GM12865 (cell line): ENCODE measurements around the gene CHRNA5.

Experiments used
- DNase-seq: peaks from one replicate; pipeline ENCODE4 v3.0.0; 2010; ENCODE audit warnings: low read depth
- H3K4me3 ChIP-seq: 2 replicates; pipeline ENCODE4 v1.5.1; 2011; ENCODE audit warnings: mild to moderate bottlenecking, low read depth, low read length, control low read depth
- TF ChIP-seq, protein P1 (sequence below): IDR thresholded peaks from 2 replicates; pipeline ENCODE4 v1.5.1; 2011; ENCODE audit warnings: low read length, control low read depth, low read depth, inconsistent platforms; ENCODE audit not compliant: insufficient read depth; ENCODE audit errors: missing control alignments

The CHRNA5 gene

DNA sequence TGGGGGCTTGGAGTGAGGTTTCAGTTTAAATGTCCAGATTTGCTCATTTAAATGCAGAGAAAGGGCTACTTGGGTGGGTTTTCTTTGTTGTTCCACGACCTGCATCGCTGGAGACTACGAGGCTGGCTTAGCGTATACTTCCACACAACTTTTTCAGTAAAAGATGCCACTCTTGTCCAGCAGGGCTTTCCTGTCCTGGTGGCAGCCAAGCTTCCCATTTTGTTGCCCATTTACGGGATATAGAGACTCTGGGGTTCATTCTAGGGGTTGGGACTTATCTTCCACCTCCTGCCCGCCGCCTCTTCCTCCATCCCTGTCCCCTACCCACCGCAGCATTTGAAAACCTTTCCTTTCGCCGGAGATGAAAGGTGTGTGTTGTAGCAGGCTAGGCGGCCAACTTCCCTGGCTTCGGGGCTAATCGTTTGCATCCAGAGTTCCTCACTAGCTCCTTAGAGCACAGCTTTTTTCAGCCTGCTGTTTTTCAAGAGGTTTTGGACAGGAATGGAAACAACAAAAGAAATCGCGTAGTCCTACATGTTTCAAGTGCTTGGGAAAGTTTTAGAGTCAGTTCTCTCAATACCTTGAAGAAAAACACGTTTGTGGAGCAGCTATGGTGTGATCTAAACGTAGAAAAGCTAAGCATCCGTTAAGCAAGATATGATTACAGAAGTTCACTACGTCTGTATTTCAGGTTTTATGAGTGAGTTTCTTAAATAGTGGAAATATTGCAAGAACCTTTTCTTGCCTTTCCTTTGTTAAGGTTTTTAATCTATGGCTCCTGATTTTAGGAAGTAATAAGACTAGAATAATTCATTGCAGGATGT lies 843 bp downstream of the CHRNA5 start:
- TF ChIP-seq, protein P1, sequence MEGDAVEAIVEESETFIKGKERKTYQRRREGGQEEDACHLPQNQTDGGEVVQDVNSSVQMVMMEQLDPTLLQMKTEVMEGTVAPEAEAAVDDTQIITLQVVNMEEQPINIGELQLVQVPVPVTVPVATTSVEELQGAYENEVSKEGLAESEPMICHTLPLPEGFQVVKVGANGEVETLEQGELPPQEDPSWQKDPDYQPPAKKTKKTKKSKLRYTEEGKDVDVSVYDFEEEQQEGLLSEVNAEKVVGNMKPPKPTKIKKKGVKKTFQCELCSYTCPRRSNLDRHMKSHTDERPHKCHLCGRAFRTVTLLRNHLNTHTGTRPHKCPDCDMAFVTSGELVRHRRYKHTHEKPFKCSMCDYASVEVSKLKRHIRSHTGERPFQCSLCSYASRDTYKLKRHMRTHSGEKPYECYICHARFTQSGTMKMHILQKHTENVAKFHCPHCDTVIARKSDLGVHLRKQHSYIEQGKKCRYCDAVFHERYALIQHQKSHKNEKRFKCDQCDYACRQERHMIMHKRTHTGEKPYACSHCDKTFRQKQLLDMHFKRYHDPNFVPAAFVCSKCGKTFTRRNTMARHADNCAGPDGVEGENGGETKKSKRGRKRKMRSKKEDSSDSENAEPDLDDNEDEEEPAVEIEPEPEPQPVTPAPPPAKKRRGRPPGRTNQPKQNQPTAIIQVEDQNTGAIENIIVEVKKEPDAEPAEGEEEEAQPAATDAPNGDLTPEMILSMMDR = peak; percentile 9
- peak; percentile 26 for DNase-seq

DNA sequence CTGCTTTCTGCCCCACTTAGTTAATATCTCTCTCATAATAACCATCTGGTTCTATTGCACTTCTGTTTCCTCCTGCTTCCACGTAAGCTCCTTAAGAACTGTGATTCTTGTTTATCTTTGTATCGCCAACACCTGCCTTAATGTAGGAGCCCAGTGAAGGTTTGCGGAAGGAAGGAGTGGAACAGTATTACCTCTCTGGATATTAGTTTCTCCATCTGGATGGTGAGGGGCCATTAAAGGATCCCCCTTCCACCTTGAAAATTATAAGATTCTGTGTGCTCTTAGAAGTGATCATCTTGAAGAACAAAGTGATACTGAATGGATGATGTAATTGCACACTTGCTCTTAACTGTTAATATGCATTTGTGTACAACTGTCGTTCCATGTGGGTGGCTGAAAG lies 2.2 kb downstream of the CHRNA5 start:
- DNase-seq = no peak
- H3K4me3 ChIP-seq = no peak overlapping the region
- TF ChIP-seq, protein P1 = no peak

More for the DNA sequence above, 843 bp downstream of the CHRNA5 start:
- H3K4me3 ChIP-seq = peak overlapping the region; percentile 73

DNA sequence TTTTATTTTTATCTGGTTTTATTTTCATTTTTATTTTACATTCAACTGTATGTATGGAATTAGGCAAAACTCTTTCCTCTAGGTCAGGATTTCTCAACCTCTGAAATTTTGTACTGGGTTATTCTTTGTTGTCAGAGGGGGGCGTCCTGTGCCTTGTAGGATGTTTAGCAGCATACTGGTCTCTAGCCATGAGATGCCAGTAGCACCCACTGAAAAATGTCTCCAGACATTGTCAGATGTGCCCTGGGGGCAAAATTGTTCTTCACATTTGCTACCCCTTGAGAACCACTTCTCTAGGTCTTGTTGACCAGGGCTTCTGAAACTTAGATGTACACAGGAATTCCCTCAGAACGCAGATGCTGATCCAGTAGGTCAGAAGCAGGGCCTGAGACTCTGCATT lies 5.4 kb downstream of the CHRNA5 start:
- DNase-seq = no peak
- no peak overlapping the region for H3K4me3 ChIP-seq
- TF ChIP-seq, protein P1 = no peak

DNA sequence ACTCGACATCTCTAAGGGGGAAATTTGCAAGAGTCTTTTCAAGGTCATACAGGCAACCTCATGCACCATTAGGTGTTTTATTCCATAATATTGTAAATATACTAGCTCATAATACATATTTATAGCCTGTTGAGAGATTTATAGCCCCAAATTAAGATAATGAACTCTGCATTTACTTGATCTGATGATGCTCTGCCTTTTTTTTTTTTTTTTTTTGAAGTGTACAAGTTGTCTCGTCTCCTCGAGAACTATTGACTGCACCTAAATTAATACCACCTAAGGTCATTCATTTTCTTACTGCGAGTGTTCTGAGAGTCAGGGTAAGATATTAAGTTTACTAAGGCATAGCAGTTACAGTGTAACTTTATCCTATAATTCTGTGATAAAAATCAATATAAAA lies 6.1 kb downstream of the CHRNA5 start:
- DNase-seq = no peak
- no peak overlapping the region for H3K4me3 ChIP-seq
- TF ChIP-seq, protein P1 = no peak

DNA sequence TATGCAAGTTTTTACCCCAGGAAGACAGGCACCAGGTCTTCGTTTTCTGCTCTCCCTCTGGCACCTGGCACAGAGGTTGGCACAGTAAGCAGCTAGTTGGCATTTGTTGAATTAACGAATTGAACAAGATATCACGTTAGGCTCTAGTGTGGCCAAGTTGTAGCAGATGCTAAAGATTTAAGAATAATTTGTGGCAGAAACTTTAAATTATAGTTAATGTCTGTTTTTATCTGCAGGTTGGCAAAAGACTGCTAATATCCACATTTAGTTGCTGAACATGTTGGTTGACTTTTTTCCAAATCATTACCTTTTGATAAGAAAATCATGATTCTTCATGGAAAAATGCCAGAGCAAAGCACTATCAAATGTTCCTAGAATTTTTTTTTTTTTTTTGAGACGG lies 8.1 kb downstream of the CHRNA5 start:
- TF ChIP-seq, protein P1 = no peak
- DNase-seq = no peak
- no peak overlapping the region for H3K4me3 ChIP-seq

DNA sequence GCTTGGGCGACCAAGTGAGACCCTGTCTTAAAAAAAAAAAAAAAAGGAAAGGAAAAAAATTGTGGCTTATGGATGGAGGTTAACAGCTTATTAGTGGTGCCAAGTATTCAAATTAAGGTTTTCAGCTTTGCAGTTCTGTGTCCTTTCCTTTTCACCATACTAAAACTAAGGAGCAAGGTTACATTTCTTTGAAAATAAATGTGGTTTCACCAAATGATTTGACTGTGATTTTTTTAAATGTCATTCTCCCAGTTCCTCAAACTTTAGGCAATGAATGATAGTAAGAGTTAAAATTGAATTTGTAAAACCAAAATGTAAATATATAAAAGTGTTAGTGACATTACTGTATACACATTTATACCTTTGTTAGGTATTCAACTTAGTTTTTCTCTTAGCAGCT lies 9.6 kb downstream of the CHRNA5 start:
- no peak for DNase-seq
- no peak overlapping the region for H3K4me3 ChIP-seq
- TF ChIP-seq, protein P1 = no peak

DNA sequence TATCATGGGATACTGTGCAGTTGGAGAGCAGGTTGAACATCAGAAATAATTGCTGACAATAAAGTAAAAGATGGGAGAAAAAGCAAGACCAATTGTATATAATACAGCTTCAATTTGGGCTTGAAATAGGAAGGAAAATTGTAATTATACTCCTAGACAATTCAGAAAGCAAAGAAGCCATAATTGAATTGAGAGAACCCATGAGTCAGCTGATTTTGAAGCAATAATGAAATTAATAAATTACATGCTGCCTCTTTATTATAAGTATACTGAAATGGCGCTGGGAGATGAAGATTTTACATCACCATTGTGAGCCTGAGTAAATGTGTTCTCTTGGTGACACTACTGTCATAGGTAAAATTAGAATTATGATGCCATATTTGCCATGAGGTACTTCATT lies 32.3 kb downstream of the CHRNA5 start:
- TF ChIP-seq, protein P1 = no peak
- DNase-seq = no peak
- no peak overlapping the region for H3K4me3 ChIP-seq
